GM23338 (cell line): ENCODE measurements around the gene ZNF778. TPM values are rescaled to one million over a fixed set of nuclear protein-coding genes. Genes with fewer than 3 reads are reported as not detected.

ENCODE experiments used
- ATAC-seq: fragments of 200-7000 bp; cut with Tn5 transposase; 3 replicates; pipeline ENCODE4 v1.9.1; 2020
- DNase-seq: peaks from one replicate; pipeline ENCODE4 v3.0.0-alpha.2; 2015; ENCODE audit warnings: low spot score
- H2AFZ ChIP-seq: fragments of 200-600 bp; sonication (generic); 2 replicates; pipeline ENCODE4 v1.8.0; 2016; ENCODE audit warnings: antibody characterized with exemption, mild to moderate bottlenecking, moderate library complexity
- H3F3A ChIP-seq: fragments of 200-600 bp; sonication (generic); replicated peaks from 2 replicates; pipeline ENCODE4 v1.8.0; 2017; ENCODE audit warnings: antibody characterized with exemption, mixed run types, low read depth
- H3K27ac ChIP-seq: fragments of 200-600 bp; sonication (generic); 2 replicates; pipeline ENCODE4 v1.6.1; 2016; ENCODE audit warnings: low read depth
- H3K27me3 ChIP-seq: fragments of 200-600 bp; sonication (generic); 2 replicates; pipeline ENCODE4 v1.8.0; 2016; ENCODE audit warnings: mild to moderate bottlenecking, mixed run types, moderate library complexity; ENCODE audit not compliant: insufficient read depth
- H3K36me3 ChIP-seq: fragments of 200-600 bp; sonication (generic); 2 replicates; pipeline ENCODE4 v1.8.0; 2016; ENCODE audit warnings: mild to moderate bottlenecking; ENCODE audit not compliant: insufficient read depth
- H3K4me1 ChIP-seq: fragments of 200-600 bp; sonication (generic); 2 replicates; pipeline ENCODE4 v1.8.0; 2016; ENCODE audit warnings: mild to moderate bottlenecking, moderate library complexity; ENCODE audit not compliant: insufficient read depth
- H3K4me2 ChIP-seq: fragments of 200-600 bp; sonication (generic); 2 replicates; pipeline ENCODE4 v1.7.1; 2017; ENCODE audit warnings: mixed run types
- H3K4me3 ChIP-seq: fragments of 200-600 bp; sonication (generic); 2 replicates; pipeline ENCODE4 v1.6.1; 2016; ENCODE audit warnings: mixed run types
- H3K79me2 ChIP-seq: fragments of 200-600 bp; sonication (generic); replicated peaks from 2 replicates; pipeline ENCODE4 v1.8.0; 2017; ENCODE audit warnings: mild to moderate bottlenecking; ENCODE audit not compliant: insufficient read depth
- H3K9me2 ChIP-seq: fragments of 200-600 bp; sonication (generic); 2 replicates; pipeline ENCODE4 v1.8.0; 2017; ENCODE audit not compliant: insufficient read depth
- H4K20me1 ChIP-seq: fragments of 200-600 bp; sonication (generic); replicated peaks from 2 replicates; pipeline ENCODE4 v1.8.0; 2017; ENCODE audit warnings: mild to moderate bottlenecking; ENCODE audit not compliant: insufficient read depth
- H3K27ac Mint-ChIP-seq: 2 replicates; pipeline ENCODE4 v1.8.0; 2020; ENCODE audit warnings: inconsistent platforms, mild to moderate bottlenecking, moderate library complexity, mixed read lengths
- H3K27me3 Mint-ChIP-seq: 3 replicates; pipeline ENCODE4 v1.8.0; 2022; ENCODE audit warnings: low read depth, mild to moderate bottlenecking, moderate library complexity, mixed read lengths, inconsistent platforms; ENCODE audit not compliant: insufficient read depth, poor library complexity
- H3K36me3 Mint-ChIP-seq: 3 replicates; pipeline ENCODE4 v1.8.0; 2021; ENCODE audit warnings: low read depth, mild to moderate bottlenecking, inconsistent platforms, moderate library complexity, mixed read lengths
- H3K4me1 Mint-ChIP-seq: 3 replicates; pipeline ENCODE4 v1.8.0; 2020; ENCODE audit warnings: mild to moderate bottlenecking, inconsistent platforms, mixed read lengths
- H3K4me3 Mint-ChIP-seq: 3 replicates; pipeline ENCODE4 v1.8.0; 2021; ENCODE audit warnings: moderate library complexity, mild to moderate bottlenecking, inconsistent platforms, mixed read lengths
- H3K9me3 Mint-ChIP-seq: 3 replicates; pipeline ENCODE4 v1.8.0; 2020; ENCODE audit warnings: moderate library complexity, mild to moderate bottlenecking, inconsistent platforms, mixed read lengths
- CREB1 ChIP-seq: fragments of 250-450 bp; sonication (Bioruptor Pico); IDR thresholded peaks from 2 replicates; pipeline ENCODE4 v1.5.0; 2020; ENCODE audit warnings: low read depth, mild to moderate bottlenecking, moderate library complexity
- EZH2 ChIP-seq: fragments of 200-600 bp; sonication (generic); IDR thresholded peaks from one replicate; pipeline ENCODE4 v1.8.0; 2017; ENCODE audit warnings: antibody characterized with exemption, mild to moderate bottlenecking, low read depth; ENCODE audit not compliant: unreplicated experiment
- JUNB ChIP-seq: IDR thresholded peaks from one replicate; pipeline ENCODE4 v1.6.1; 2016; ENCODE audit warnings: antibody characterized with exemption; ENCODE audit not compliant: unreplicated experiment
- NANOG ChIP-seq: IDR thresholded peaks from 2 replicates; pipeline ENCODE4 v1.6.1; 2016; ENCODE audit warnings: antibody characterized with exemption, borderline replicate concordance
- POLR2AphosphoS5 ChIP-seq: IDR thresholded peaks from 2 replicates; pipeline ENCODE4 v1.6.1; 2016; ENCODE audit warnings: antibody characterized with exemption, low read depth
- ZNF114 ChIP-seq: fragments of 250-450 bp; sonication (Bioruptor Pico); IDR thresholded peaks from 2 replicates; pipeline ENCODE4 v1.5.0; 2020; ENCODE audit warnings: mild to moderate bottlenecking, moderate library complexity
- ZNF331 ChIP-seq: fragments of 250-450 bp; sonication (Bioruptor Pico); IDR thresholded peaks from 2 replicates; pipeline ENCODE4 v1.5.0; 2020; ENCODE audit warnings: low read depth, mild to moderate bottlenecking, moderate library complexity
- polyA plus RNA-seq: library from polyadenylated mRNA; unstranded; fragments of >200 nt; fragmentation: Nextera tagmentation; extraction: Ambion mirVana; gene quantifications from 2 replicates; pipeline ENCODE4 v1.2.1, GENCODE V29; 2016
- total RNA-seq: library from RNA; depleted of rRNA; stranded (reverse); fragments of >200 nt; shearing (Covaris generic); gene quantifications from 2 replicates; pipeline ENCODE4 v1.2.3, GENCODE V29; 2014
- TF ChIP-seq, protein P1 (sequence below): fragments of 250-450 bp; sonication (Bioruptor Pico); IDR thresholded peaks from 2 replicates; pipeline ENCODE4 v1.5.0; 2020; ENCODE audit warnings: mild to moderate bottlenecking, moderate library complexity
- TF ChIP-seq, protein P2 (sequence below): IDR thresholded peaks from 2 replicates; pipeline ENCODE4 v1.6.1; 2016; ENCODE audit warnings: antibody characterized with exemption
- TF ChIP-seq, protein P3 (sequence below), 2 experiments: fragments of 200-600 bp in 1 of 2; sonication (generic) in 1 of 2; conservative IDR thresholded peaks; 2 replicates each; pipeline versions ENCODE4 v1.5.1 to v1.6.1; 2016 to 2017; ENCODE audit warnings: antibody characterized with exemption in 2 of 2, low read depth in 2 of 2, mild to moderate bottlenecking in 2 of 2, moderate library complexity in 1 of 2

ZNF778 gene
- total and polyA plus RNA-seq, 2 experiments from 2014 or later = 7.9 to 43.4 TPM

DNA sequence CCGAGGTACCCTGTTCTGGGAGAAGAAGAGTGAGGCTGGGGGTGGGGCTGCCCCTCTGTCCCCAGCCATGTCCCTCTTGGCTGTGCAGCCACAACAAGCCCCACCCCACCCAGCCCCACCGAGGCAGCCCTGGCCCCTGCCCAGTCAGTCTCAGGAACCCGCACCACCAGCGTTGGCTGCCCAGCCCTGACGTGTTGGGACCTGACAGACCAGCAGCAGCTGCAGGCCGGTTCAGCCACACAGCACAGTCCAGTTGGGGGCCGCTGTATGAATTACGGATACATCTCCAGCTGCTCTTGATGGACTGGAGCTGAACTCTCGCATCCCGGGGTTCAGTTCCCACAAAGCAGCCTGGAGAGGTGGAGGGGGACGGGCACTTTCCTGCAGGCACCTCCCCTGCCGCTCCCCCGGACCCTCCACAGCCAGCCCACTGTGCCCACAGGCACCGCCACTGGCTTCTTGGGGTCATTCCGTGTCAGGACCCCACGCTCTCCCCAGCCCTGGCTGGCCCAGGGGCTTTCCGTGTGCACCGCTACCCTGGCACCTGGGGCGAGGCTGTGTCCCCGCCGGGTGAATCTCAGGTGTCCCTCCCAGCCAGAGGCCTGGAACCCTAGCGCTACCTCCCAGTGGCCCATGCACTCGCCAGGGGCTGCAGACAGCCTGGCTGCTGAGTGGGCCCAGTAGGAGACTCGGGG lies 38.9 kb upstream of the ZNF778 start (continued):
- TF ChIP-seq, protein P1, sequence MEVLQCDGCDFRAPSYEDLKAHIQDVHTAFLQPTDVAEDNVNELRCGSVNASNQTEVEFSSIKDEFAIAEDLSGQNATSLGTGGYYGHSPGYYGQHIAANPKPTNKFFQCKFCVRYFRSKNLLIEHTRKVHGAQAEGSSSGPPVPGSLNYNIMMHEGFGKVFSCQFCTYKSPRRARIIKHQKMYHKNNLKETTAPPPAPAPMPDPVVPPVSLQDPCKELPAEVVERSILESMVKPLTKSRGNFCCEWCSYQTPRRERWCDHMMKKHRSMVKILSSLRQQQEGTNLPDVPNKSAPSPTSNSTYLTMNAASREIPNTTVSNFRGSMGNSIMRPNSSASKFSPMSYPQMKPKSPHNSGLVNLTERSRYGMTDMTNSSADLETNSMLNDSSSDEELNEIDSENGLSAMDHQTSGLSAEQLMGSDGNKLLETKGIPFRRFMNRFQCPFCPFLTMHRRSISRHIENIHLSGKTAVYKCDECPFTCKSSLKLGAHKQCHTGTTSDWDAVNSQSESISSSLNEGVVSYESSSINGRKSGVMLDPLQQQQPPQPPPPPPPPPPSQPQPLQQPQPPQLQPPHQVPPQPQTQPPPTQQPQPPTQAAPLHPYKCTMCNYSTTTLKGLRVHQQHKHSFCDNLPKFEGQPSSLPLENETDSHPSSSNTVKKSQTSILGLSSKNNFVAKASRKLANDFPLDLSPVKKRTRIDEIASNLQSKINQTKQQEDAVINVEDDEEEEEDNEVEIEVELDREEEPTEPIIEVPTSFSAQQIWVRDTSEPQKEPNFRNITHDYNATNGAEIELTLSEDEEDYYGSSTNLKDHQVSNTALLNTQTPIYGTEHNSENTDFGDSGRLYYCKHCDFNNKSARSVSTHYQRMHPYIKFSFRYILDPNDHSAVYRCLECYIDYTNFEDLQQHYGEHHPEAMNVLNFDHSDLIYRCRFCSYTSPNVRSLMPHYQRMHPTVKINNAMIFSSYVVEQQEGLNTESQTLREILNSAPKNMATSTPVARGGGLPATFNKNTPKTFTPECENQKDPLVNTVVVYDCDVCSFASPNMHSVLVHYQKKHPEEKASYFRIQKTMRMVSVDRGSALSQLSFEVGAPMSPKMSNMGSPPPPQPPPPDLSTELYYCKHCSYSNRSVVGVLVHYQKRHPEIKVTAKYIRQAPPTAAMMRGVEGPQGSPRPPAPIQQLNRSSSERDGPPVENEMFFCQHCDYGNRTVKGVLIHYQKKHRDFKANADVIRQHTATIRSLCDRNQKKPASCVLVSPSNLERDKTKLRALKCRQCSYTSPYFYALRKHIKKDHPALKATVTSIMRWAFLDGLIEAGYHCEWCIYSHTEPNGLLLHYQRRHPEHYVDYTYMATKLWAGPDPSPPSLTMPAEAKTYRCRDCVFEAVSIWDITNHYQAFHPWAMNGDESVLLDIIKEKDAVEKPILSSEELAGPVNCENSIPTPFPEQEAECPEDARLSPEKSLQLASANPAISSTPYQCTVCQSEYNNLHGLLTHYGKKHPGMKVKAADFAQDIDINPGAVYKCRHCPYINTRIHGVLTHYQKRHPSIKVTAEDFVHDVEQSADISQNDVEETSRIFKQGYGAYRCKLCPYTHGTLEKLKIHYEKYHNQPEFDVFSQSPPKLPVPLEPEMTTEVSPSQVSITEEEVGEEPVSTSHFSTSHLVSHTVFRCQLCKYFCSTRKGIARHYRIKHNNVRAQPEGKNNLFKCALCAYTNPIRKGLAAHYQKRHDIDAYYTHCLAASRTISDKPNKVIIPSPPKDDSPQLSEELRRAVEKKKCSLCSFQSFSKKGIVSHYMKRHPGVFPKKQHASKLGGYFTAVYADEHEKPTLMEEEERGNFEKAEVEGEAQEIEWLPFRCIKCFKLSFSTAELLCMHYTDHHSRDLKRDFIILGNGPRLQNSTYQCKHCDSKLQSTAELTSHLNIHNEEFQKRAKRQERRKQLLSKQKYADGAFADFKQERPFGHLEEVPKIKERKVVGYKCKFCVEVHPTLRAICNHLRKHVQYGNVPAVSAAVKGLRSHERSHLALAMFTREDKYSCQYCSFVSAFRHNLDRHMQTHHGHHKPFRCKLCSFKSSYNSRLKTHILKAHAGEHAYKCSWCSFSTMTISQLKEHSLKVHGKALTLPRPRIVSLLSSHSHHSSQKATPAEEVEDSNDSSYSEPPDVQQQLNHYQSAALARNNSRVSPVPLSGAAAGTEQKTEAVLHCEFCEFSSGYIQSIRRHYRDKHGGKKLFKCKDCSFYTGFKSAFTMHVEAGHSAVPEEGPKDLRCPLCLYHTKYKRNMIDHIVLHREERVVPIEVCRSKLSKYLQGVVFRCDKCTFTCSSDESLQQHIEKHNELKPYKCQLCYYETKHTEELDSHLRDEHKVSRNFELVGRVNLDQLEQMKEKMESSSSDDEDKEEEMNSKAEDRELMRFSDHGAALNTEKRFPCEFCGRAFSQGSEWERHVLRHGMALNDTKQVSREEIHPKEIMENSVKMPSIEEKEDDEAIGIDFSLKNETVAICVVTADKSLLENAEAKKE (CRISPR knock-in tag) = no peak

DNA sequence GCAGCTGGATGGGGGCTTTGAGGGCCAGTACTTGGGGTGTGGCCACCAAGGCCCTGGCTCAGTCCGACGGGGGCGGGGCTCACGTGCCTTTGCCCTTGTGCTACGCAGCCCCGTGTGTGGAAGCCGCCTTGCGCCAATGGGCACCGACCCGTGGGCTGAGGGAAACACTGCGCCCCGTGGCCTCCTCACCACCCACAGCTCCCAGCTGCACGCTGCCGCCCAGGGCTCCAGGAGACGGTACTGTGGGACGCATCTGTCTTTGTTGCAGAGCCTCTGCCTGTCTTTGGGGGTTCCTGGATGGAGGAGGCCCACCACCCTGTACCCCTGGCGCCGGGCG lies 38.4 kb upstream of the ZNF778 start:
- no peaks in the 10 kb centered on the region for H3K4me1 ChIP-seq
- no peaks in the 10 kb centered on the region for H3K9me2 ChIP-seq
- no peaks in the 10 kb centered on the region for H3K36me3 Mint-ChIP-seq
- no peaks in the 10 kb centered on the region for H3F3A ChIP-seq
- no peaks in the 10 kb centered on the region for H3K79me2 ChIP-seq
- no peak overlapping the region for H3K4me2 ChIP-seq
- DNase-seq (no peak), ATAC-seq (no peak; the same call in 2 of the 3 replicates)
- H3K9me3 Mint-ChIP-seq = no peaks in the 10 kb centered on the region
- H3K27ac Mint-ChIP-seq = no peak overlapping the region
- H3K27me3 ChIP-seq = no peaks in the 10 kb centered on the region
- H3K4me1 Mint-ChIP-seq = peaks cover 3% of the 10 kb centered on the region
- no peaks in the 10 kb centered on the region for H3K36me3 ChIP-seq
- no peaks in the 10 kb centered on the region for H4K20me1 ChIP-seq
- H3K4me3 ChIP-seq = no peak overlapping the region
- H2AFZ ChIP-seq = no peak overlapping the region
- peaks cover 6% of the 10 kb centered on the region for H3K27me3 Mint-ChIP-seq
- H3K27ac ChIP-seq = no peak overlapping the region
- H3K4me3 Mint-ChIP-seq = no peak overlapping the region
- TF ChIP-seq ZNF331 (no peak), EZH2 (no peak), NANOG (no peak), JUNB (no peak), POLR2AphosphoS5 (no peak), CREB1 (CRISPR knock-in tag) (no peak), ZNF114 (CRISPR knock-in tag) (no peak)
- TF ChIP-seq, protein P2, sequence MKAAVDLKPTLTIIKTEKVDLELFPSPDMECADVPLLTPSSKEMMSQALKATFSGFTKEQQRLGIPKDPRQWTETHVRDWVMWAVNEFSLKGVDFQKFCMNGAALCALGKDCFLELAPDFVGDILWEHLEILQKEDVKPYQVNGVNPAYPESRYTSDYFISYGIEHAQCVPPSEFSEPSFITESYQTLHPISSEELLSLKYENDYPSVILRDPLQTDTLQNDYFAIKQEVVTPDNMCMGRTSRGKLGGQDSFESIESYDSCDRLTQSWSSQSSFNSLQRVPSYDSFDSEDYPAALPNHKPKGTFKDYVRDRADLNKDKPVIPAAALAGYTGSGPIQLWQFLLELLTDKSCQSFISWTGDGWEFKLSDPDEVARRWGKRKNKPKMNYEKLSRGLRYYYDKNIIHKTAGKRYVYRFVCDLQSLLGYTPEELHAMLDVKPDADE = no peak
- TF ChIP-seq, protein P3, sequence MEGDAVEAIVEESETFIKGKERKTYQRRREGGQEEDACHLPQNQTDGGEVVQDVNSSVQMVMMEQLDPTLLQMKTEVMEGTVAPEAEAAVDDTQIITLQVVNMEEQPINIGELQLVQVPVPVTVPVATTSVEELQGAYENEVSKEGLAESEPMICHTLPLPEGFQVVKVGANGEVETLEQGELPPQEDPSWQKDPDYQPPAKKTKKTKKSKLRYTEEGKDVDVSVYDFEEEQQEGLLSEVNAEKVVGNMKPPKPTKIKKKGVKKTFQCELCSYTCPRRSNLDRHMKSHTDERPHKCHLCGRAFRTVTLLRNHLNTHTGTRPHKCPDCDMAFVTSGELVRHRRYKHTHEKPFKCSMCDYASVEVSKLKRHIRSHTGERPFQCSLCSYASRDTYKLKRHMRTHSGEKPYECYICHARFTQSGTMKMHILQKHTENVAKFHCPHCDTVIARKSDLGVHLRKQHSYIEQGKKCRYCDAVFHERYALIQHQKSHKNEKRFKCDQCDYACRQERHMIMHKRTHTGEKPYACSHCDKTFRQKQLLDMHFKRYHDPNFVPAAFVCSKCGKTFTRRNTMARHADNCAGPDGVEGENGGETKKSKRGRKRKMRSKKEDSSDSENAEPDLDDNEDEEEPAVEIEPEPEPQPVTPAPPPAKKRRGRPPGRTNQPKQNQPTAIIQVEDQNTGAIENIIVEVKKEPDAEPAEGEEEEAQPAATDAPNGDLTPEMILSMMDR (conservative IDR thresholded peaks at IDR 0.05; ENCODE audit: low read depth in 2 of 2) = no peak
